ENCODE measurements around the gene MFRP. TPM values are rescaled to one million over a fixed set of nuclear protein-coding genes. Genes with fewer than 3 reads are reported as not detected.

The MFRP gene
- total and polyA plus RNA-seq, 9 of the 15 experiments (the other 6 are each of a cell fraction or from before 2014, with no cell fraction given): not detected

GRCh38 chr11:119320776-119321524 lies 25.6 kb downstream of the MFRP start (continued):
- TF ChIP-seq, protein P1, sequence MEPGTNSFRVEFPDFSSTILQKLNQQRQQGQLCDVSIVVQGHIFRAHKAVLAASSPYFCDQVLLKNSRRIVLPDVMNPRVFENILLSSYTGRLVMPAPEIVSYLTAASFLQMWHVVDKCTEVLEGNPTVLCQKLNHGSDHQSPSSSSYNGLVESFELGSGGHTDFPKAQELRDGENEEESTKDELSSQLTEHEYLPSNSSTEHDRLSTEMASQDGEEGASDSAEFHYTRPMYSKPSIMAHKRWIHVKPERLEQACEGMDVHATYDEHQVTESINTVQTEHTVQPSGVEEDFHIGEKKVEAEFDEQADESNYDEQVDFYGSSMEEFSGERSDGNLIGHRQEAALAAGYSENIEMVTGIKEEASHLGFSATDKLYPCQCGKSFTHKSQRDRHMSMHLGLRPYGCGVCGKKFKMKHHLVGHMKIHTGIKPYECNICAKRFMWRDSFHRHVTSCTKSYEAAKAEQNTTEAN (CRISPR knock-in tag; IDR thresholded peaks at IDR 0.05): no peak
- no peak for TF ChIP-seq GATA2 (CRISPR knock-in tag; IDR thresholded peaks at IDR 0.05)
- no peak for TF ChIP-seq PPARD (CRISPR knock-in tag; IDR thresholded peaks at IDR 0.05)
- no peak for TF ChIP-seq HDAC6 (IDR thresholded peaks at IDR 0.05; ENCODE audit: low read depth, low read length)
- peak; percentile 49; the same call in 1 of the 2 replicates for TF ChIP-seq NCOR1 (IDR thresholded peaks at IDR 0.05)
- TF ChIP-seq THAP7 (CRISPR knock-in tag; IDR thresholded peaks at IDR 0.05): no peak
- no peak for TF ChIP-seq PTRF (tag; IDR thresholded peaks at IDR 0.05)
- no peak for TF ChIP-seq PRMT5 (CRISPR knock-in tag; IDR thresholded peaks at IDR 0.05)
- no peak for TF ChIP-seq RBM17 (IDR thresholded peaks at IDR 0.05; ENCODE audit: borderline replicate concordance, low read depth, low read length)
- TF ChIP-seq HDAC2 (IDR thresholded peaks at IDR 0.05): no peak
- TF ChIP-seq TCF7L2 (IDR thresholded peaks at IDR 0.05; ENCODE audit: low read depth, low read length): no peak
- TF ChIP-seq ZNF197 (CRISPR knock-in tag; IDR thresholded peaks at IDR 0.05; ENCODE audit: low read depth): 0 out of 2 replicates have a peak, but pooled peaks have one; percentile 35
- no peak for TF ChIP-seq HNRNPH1 (optimal IDR thresholded peaks at IDR 0.05; ENCODE audit: low read depth, low read length)
- no peak for TF ChIP-seq BHLHE40 (IDR thresholded peaks at IDR 0.05; ENCODE audit: low read length)
- TF ChIP-seq HDAC1 (IDR thresholded peaks at IDR 0.05): no peak; a peak in 1 of 4 replicates
- TF ChIP-seq FOSL1 (tag; conservative IDR thresholded peaks at IDR 0.05): no peak
- TF ChIP-seq CXXC5 (CRISPR knock-in tag; IDR thresholded peaks at IDR 0.05): no peak; the same call in none of the 2 replicates
- TF ChIP-seq ZBTB8A (IDR thresholded peaks at IDR 0.05; ENCODE audit: partially characterized antibody): no peak
- no peak for TF ChIP-seq SNIP1 (IDR thresholded peaks at IDR 0.05; ENCODE audit: low read depth)
- TF ChIP-seq SP1 (CRISPR knock-in tag; IDR thresholded peaks at IDR 0.05): no peak
- TF ChIP-seq ZNF324 (CRISPR knock-in tag; IDR thresholded peaks at IDR 0.05): no peak
- TF ChIP-seq ZNF778 (CRISPR knock-in tag; IDR thresholded peaks at IDR 0.05): no peak
- TF ChIP-seq POLR3A (IDR thresholded peaks at IDR 0.05; ENCODE audit: borderline replicate concordance, extremely low read depth, insufficient read depth, insufficient read length): no peak
- no peak for TF ChIP-seq RBM15 (IDR thresholded peaks at IDR 0.05; ENCODE audit: insufficient read depth, low read length)
- TF ChIP-seq WHSC1 (IDR thresholded peaks at IDR 0.05; ENCODE audit: low read length): no peak
- peak; percentile 44; the same call in 1 of the 2 replicates for TF ChIP-seq TAF7 (tag; IDR thresholded peaks at IDR 0.05)
- no peak for TF ChIP-seq GTF2F1 (IDR thresholded peaks at IDR 0.05; ENCODE audit: low read depth, low read length)
- peak; percentile 75; the same call in 1 of the 2 replicates for TF ChIP-seq SMAD4 (CRISPR knock-in tag; conservative IDR thresholded peaks at IDR 0.05)
- TF ChIP-seq ZNF175 (CRISPR knock-in tag; IDR thresholded peaks at IDR 0.05; ENCODE audit: low read depth): no peak

Measured in K562 (cell line).